Epithelial cell of esophagus (primary cell): ENCODE measurements around the gene CCNB2.

Experiments
- DNase-seq: peaks from one replicate; pipeline ENCODE4 v3.0.0; 2010; ENCODE audit warnings: low read depth
- H3K4me3 ChIP-seq: 2 replicates; pipeline ENCODE4 v1.5.1; 2011; ENCODE audit warnings: mild to moderate bottlenecking, low read length, control low read depth
- CTCF ChIP-seq: IDR thresholded peaks from 2 replicates; pipeline ENCODE4 v1.5.1; 2011; ENCODE audit warnings: low read depth, mild to moderate bottlenecking, low read length, control low read depth, inconsistent platforms; ENCODE audit not compliant: insufficient read depth; ENCODE audit errors: missing control alignments

The CCNB2 gene

GRCh38 chr15:59087731-59088130 lies 17.2 kb upstream of the CCNB2 start:
- no peak for DNase-seq
- no peak for TF ChIP-seq CTCF
- no peak overlapping the region for H3K4me3 ChIP-seq

DNA sequence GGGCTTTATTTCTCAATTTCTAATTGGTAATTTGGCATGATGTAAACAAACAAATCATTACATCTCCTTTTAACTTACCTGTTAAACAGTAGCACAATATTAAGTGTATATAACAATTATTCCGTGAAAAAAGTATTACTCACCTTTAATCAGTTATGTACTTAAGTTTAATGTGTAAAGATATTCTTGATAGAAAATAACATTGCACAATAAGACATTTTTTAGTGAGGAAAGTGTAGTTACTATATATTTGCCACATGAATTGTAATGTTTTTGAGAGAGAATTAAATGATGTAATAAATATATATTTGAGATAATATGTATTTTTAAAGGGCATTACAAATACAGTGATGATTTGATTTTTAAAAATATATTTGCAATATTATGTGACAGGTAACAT lies 10.9 kb upstream of the CCNB2 start:
- no peak for DNase-seq
- H3K4me3 ChIP-seq = no peak overlapping the region
- no peak for TF ChIP-seq CTCF

DNA sequence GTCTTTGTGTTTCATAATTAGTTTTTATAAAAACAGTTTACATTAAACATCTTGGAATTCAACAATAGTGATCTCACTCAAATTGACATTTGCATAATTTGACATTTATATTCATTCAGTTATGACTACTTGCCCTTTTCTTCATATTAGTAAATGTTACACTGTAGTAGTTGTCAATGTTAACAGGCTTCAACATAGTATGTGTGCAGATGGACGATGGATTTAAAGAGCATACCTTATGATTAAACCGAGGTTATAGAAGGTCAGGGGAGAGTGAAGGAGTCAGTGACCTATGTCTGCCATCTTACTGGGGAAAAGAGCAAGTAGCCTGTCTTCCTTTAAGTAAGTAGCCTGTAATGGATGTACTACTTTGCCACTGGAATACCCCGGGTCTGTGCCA lies 8.5 kb upstream of the CCNB2 start:
- H3K4me3 ChIP-seq = no peak overlapping the region
- no peak for DNase-seq
- TF ChIP-seq CTCF = no peak

GRCh38 chr15:59099162-59099685 lies 5.7 kb upstream of the CCNB2 start:
- no peak for TF ChIP-seq CTCF
- H3K4me3 ChIP-seq = no peak overlapping the region
- DNase-seq = no peak

DNA sequence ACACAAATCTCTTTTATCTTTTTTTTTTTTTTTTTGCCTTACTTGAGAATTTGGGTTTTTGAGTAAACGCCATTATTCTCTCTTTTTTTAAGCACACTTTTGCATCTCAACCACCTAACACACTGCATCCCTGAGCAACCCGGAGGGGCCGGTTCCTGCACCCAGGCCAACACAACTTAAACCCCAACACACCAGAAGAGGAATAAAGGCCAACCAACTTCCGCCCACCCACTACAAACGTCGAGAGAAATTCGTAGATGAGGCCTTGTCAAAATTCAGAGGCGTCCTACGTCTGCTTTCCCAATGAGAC lies 389 bp upstream of the CCNB2 start:
- H3K4me3 ChIP-seq = peak overlapping the region; percentile 87
- TF ChIP-seq CTCF = no peak
- DNase-seq = no peak

DNA sequence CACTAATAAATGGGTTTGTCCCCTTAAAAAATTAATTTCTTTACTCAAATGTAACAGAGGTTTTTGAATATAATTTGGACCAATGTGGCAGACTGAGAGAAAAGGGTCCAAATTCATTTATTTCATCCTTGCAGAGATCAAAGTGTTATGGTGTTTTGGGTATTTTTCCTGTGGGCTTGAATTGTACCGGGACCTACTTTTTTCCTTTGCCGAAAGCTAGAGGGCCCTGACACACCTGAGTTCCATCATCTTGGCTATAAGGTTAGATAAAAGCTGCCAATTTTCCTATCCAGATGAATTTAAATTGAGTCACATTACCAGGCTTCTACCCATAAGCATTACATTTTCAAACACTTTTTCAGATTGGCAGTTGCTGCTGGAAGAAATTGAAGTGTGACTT lies 908 bp downstream of the CCNB2 start:
- H3K4me3 ChIP-seq = peak overlapping the region; percentile 87
- TF ChIP-seq CTCF = peak; percentile 53
- DNase-seq = peak; percentile 28

GRCh38 chr15:59111251-59111650 lies 6.3 kb downstream of the CCNB2 start:
- no peak for DNase-seq

More at GRCh38 chr15:59111251-59111650, 6.3 kb downstream of the CCNB2 start:
- no peak for TF ChIP-seq CTCF
- no peak overlapping the region for H3K4me3 ChIP-seq
